Measurements from ENCODE around the gene PIK3R6.
"Not testable (repeated sequence)": the region's sequence is repeated elsewhere in the genome, so short reads cannot be mapped to it uniquely, and the experiment has no call there.

Gene PIK3R6

DNA sequence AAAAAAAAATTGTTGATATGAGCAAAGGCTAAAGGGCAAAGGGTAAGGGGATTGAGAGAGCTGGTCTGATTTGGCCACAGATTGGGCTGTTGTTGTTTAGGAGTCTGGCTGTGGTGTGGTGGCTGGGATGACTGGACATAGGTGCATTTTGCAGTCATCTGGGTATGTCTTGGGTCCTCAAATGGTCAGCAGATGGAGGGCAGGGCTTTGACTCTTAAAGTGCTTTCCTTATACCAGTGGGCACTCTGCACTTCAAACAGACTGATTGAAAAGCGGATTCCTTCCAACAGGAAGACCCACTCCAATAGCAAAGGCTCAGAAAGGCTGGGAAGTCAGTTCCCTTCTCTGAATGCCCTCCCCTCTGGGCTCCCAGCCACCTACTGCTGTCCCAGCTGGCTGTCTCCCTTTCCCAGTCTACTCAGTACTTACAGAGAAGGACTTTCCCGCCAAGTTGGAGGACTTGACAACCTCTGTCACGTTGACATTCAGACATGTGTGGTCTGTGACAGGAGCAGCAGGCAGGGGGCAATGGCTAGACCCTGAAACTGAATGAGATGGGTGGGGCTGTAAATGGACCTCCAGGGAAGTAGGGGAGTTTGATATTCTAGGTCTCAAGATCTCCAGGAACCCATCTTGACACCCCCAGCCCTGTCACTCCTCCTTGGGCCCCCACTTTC lies 48.7 kb downstream of the PIK3R6 start:
- in situ Hi-C loops (cut with HindIII; ENCODE audit: low pct_ligation_motif_present, low pct_unique_long_range_greater_than_20kb, low sequenced_read_pairs), result no loop called here
- DNase-seq, result no peak

DNA sequence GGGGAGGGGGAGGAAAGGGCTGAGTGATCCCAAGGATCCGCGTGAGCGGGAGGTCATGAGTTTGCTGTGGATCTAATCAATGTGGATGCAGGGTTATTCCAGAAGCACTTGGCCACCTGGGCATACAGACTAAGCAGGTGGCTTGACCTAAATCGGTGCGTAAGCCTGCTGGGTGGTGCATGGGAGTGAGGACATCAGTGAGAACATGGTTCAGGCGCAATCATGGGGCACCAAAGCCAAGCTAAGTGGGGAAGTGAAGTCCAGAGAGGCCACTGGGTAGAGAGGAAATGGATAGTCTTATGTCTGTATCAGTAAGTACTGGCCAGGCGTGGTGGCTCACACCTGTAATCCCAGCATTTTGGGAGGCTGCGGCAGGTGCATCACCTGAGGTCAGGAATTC lies 49.4 kb downstream of the PIK3R6 start:
- in situ Hi-C loops (cut with HindIII; ENCODE audit: low pct_ligation_motif_present, low pct_unique_long_range_greater_than_20kb, low sequenced_read_pairs), result no loop called here
- DNase-seq, result no peak

DNA sequence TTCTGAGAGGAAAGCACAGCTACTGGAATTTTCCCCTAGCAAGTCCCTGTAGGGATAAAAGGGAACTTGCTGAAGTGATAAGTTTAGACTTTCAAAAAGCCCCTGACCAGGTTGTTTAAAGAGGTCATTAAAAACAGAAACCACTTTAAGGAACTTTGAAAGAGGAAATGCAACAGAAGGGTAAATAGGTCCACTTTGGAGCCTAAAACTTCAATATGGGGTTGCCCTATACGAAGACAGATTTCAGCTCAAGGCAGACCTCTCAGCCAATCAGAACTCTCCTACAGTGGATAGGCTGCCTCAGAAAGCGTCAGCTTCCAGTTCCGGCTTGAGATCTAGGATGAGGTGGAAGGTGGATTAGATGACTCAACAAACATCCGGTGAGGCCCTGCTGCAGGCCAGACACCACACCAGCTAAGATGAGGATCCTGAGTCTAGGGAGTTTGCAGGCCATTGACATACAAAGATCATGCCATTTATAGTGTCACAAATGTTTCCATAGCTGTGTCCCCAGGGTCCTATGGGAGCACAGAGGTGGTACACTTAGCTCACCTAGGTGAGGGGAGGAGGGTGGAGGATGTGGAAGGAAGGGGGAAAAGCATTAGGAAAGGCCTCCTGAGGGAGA lies 60.4 kb downstream of the PIK3R6 start:
- no peak for DNase-seq
- in situ Hi-C loops (cut with HindIII; ENCODE audit: low pct_ligation_motif_present, low pct_unique_long_range_greater_than_20kb, low sequenced_read_pairs), result no loop called here

DNA sequence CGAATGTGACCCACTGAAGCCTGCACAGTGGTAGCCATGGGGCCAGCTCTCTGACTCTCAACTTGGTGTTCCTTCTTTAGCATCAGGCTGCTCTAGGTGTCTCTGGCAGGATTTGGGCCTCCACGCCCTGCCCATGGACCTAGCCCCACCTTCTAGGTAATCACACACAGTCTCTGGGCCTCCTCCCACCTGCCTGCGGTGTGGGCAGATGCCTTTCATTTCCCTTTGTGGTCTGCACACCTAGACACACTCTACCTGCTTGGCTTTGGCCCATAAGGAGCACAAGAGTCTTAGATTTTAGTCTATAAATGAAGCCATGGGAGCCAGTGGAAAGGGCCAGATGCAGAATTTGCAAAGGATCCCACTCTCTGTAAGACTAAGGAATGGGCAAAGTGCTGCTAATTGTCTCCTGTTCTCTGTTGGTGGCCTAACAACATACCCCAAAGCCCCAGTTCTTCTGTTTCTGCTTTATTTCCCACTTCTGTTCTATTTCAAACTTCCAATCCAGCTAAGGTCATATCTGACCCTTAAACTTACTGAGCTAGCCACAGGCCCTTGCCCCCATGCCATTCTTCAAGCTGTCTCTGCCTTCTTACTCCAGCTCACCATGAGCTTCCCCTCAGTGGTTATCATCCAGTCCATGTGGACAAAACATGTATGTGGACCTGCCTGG lies 61.1 kb downstream of the PIK3R6 start:
- DNase-seq, result no peak
- in situ Hi-C loops (cut with HindIII; ENCODE audit: low pct_ligation_motif_present, low pct_unique_long_range_greater_than_20kb, low sequenced_read_pairs), result no loop called here

DNA sequence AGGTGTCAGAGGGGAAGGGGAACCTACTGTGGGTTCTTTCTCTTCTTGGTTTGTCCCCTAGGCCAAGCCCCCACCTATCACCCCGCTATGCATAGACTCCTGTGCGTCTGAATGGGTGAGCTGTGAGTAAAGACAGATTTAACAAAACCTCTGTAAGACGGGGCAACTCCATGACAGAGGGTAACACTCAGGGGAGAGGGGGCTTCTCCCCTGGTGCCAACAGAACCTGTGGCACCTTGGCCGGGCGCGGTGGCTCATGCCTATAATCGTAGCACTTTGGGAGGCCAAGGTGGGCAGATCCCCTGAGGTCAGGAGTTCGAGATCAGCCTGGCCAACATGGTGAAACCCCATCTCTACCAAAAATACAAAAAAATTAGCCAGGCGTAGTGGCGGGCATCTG lies 62.1 kb downstream of the PIK3R6 start:
- in situ Hi-C loops (cut with HindIII; ENCODE audit: low pct_ligation_motif_present, low pct_unique_long_range_greater_than_20kb, low sequenced_read_pairs); DNase-seq: not testable (repeated sequence)

DNA sequence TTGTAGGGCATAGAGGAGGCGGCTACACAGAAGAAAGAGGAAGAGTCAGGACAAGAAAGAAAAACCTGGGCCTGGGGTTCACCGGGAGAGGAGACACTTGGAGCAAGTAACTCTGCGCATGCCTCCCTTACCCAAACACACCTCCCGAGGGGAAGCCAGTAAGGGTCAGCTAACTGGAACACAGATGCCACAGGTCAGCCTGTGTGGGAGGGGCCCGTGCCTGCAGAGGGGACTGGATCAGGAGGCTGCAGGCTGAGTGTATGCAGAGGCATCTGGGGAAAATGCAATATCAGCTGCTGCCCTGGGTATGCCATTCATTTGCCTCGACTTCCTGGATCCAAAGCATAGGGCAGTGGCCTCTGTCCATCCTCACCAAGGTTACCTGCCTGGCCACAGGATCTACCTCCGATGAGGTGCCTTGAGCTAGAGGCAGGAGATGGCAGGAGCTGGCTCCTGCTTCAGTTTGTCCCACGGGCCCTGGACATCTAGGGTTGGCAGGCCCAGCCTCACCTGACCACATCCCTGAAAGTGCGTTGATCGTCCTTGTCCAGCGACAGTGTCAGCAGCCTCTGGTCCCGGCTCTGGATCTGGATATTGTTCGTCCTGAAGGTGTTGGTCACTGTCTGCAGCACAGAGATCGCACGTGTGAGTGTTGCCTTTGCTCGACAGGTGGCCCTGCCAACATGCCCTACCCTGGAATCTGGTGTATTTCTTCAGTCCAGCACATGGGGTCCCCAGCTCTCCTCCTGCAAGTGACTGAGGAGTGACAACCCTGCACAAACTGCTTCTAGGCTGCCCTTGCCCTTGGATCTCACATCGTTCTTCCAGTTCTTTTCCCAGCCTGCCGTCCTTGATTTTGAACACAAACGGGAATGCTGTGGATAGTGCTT lies 63.7 kb downstream of the PIK3R6 start:
- in situ Hi-C loops (cut with HindIII; ENCODE audit: low pct_ligation_motif_present, low pct_unique_long_range_greater_than_20kb, low sequenced_read_pairs), result no loop called here
- no peak for DNase-seq

DNA sequence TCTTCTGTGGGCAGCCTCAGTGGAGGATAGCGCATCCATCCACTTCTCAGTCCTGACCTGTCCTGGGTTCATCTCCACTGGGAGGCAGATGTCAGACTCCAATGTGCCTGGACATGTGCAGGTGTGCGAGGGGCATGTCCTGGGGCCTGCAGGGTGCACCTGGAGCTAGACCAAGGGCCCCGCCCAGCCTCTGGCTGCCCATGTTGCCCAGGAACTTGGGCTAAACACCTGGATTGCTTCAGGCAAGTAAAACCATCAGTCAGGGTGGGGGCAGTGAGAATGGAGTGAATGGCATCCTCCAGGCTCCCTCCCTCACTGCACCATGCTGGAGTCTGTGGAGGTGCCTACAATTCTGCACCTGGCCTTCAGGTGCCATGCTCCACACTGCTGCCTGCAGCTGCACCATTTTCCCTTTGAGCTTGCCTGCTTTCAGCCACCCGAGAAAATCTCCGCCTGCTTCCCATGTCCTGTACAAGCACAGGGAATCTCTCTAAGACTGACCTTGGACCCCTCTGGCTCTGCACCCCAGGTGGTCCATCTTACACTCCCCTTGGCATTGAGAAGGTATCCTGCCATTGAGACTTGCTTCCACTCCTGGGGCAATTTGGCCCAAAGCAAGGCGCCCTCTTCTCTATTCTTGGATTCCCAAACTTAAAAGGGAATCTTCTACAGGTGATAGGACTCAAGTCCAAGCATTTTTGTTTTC lies 66.2 kb downstream of the PIK3R6 start:
- in situ Hi-C loops (cut with HindIII; ENCODE audit: low pct_ligation_motif_present, low pct_unique_long_range_greater_than_20kb, low sequenced_read_pairs), result no loop called here

DNA sequence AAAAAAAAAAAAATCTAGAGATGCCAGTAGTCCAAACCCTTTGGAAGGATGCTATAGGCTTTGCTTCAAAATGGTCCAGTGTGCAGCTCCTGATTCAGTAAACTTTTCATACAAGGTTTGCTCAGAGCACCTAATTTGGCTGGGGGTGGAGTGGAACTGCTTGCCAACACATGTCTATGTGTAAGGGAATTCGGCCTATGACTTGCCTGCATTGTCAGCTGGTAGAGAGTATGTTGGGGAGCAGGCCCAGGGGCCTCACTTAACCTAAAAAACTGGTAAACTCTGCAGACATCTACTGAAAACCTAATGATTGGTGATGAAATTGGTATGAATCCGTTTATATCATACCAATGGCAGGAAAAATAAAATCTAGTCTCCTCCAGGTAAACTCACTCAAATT lies 66.8 kb downstream of the PIK3R6 start:
- in situ Hi-C loops (cut with HindIII; ENCODE audit: low pct_ligation_motif_present, low pct_unique_long_range_greater_than_20kb, low sequenced_read_pairs), result no loop called here
- DNase-seq, result no peak

More for the DNA sequence above, 66.2 kb downstream of the PIK3R6 start:
- DNase-seq, result no peak

DNA sequence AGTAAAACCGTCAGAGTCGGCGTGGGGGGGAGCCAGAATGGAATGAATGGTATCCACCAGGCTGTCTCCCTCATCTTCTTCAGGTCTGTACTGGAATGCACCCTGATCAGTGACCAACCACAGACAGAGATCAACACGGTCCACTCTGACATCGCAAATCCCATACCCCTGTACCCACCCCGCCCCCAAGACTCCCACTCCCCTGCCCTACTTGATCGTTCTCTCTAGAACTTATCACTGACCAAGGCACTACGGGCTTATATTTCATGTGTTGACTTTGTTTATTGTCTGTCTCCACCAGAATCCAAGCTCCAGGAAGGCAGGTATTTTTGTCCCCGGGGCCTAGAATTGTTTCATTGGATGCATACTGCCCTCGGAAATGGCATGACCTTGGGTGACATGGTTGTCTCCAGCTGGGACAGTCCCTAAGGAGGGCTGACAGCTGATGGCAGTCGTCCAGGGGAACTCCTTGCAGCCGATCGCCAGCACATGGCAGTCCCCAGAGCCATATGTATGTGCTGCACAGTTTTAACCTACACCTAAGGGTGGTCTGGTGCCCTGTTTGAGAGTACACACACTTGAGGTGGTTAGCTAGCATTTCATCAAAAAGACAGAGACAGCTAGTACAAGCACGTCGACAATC lies 67.8 kb downstream of the PIK3R6 start:
- DNase-seq, result no peak
- in situ Hi-C loops (cut with HindIII; ENCODE audit: low pct_ligation_motif_present, low pct_unique_long_range_greater_than_20kb, low sequenced_read_pairs), result no loop called here

DNA sequence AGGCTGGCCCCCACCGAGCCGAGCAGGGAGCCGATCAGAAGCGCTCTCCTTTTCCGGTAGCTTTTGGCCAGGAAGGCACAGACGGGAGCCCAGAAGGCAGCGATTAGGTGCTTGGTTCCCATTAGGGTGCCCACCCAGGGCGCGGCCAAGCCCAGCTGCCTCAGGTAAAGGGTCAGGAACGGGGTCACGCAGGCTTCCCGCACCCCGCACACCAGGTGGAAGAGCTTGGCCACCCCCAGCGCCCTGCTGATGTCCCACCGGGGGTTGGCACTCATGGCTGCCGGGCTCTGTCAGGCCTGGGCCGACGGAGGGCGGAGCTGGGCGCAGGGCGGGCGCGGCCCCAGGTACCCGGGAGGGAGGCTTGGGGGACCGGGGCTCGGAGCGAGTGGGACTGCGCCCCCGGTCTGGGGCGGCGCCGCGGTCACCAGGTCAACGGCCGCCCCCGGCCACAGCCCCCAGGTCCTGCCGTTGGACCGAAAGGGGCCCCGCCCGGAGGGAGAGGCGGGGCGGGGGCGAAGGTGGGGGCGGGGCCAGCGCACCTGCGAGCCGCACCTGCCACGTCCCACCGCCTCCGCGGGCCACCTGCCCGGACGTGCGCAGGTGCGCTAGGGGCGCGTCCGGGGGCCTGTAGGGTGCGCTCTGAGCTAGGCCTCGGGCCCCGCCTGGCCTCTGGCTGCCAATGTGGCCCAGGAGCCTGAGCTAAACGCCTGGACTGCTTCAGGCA lies 68.5 kb downstream of the PIK3R6 start, which contains the start of gene MFSD6L:
MFSD6L (minus strand) TSS at position 520 of the 724 bp plus-strand sequence; CDS start at position 275, 245 bp downstream.
- in situ Hi-C loops (cut with HindIII; ENCODE audit: low pct_ligation_motif_present, low pct_unique_long_range_greater_than_20kb, low sequenced_read_pairs), result no loop called here
- no peak for DNase-seq

DNA sequence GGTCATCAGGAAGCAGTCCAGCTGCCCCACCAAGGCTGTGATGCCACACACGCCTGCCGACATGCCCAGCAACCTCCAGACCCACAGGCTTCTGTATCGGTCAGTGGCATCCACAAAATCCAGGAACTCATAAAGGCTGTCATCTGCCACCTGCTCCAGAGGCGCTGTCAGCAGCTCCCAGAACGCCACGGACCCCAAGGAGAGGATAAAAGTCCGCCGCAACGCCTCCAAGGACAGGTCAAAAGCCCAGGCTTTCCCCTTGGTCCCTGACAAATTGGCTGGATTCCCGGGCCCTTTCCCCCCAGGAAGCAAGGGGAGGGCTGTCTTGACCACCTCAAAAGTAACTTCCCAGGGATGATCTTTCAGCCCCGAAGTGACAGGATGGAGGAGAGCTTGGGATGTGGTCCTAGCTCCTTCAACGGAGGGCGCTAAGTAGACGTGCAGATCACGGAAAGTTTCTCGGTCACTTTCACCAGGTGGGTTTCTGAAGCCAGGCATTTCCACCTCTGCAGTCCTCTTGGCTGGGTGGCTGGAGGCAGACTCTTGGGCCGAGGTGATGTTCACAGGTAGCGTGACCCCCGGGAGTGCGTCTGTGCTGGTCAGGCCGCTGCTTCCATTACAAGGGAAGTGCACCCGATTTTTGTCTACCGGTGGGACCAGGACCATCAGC lies 69.2 kb downstream of the PIK3R6 start:
- DNase-seq, result no peak
- in situ Hi-C loops (cut with HindIII; ENCODE audit: low pct_ligation_motif_present, low pct_unique_long_range_greater_than_20kb, low sequenced_read_pairs), result no loop called here

DNA sequence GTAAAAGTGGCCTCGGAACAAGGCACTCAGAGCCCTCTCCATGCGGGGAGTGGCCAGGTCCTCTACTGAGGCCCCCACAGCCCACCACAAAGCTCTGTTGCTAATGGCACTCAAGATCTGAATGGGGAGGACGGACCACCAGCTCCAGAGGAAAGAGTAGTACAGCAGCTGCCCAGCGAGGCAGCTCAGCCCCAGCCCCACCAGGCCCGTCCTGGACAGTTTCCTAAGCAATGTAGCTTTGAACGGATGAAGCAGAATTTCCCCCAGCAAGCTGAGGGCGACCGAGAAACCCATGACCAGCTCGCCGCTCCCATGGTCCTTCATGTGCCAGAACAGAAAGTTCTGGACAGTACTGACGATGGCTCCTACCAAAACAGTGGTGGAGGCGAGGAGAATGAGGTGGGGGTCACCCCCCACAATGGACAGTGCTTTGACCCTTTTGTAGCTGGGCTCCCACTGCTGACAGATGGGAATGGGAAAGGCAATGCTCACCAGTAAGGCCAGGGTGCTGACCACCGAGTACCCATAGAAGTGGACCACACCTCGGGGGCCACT lies 69.8 kb downstream of the PIK3R6 start:
- in situ Hi-C loops (cut with HindIII; ENCODE audit: low pct_ligation_motif_present, low pct_unique_long_range_greater_than_20kb, low sequenced_read_pairs), result no loop called here
- DNase-seq, result no peak

DNA sequence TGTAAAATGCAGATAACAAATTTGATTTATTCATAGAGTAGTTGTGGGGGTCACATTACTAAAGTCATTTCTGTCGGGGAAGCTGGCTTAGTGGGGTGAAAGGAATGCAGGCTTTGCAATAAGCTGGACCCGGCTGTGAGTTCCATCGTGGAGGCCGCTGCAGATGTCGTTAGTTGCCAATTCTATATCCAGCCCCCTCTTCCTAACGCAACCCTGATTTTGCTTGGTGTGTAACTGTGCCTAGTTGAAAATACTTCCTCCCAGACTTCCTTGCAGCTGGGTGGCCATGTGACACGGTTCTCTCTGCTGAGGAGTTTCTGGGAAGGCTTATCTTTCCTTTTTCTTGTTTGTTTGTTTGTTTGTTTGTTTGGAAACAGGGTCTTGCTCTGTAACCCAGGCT lies 72.8 kb downstream of the PIK3R6 start:
- no peak for DNase-seq
- in situ Hi-C loops (cut with HindIII; ENCODE audit: low pct_ligation_motif_present, low pct_unique_long_range_greater_than_20kb, low sequenced_read_pairs), result no loop called here

DNA sequence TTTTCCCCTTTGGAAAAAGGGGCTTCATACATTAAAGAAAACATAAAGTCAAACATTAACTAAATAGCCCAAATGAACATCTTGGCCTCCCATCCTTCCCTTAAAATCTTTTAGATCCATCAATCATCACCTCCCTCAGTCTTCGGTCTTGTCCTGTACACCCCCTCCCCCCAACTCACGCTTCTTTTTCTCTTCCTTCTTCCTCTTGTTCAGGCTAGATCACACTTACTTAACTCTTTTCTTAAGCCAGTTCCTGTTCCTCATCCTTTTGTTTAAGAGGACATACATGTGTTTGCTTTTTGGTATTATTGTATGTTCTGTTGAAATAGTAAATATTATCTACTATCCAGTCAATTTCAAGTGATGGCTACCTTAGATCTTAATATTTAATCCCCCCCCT lies 73.8 kb downstream of the PIK3R6 start:
- in situ Hi-C loops (cut with HindIII; ENCODE audit: low pct_ligation_motif_present, low pct_unique_long_range_greater_than_20kb, low sequenced_read_pairs), result no loop called here
- no peak for DNase-seq

DNA sequence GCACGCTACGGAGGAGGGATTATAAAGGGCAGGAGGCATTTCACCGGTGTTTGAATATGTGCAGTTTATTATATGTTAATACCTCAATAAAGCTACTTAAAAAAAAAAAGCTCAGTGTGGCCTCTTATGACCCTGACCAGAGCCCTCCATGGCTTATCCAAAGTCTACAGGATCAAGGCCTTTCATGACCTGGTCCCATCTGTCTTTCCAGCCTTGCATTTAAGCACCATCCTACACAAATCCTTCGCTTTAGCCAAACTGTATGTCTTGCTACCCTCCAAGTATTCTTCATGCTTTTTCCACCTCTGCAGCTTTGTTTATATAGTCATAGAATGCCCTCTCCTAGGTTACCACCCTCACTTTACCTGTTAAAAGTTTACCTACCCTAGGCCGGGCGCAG lies 74.8 kb downstream of the PIK3R6 start:
- DNase-seq, result no peak
- in situ Hi-C loops (cut with HindIII; ENCODE audit: low pct_ligation_motif_present, low pct_unique_long_range_greater_than_20kb, low sequenced_read_pairs), result no loop called here

DNA sequence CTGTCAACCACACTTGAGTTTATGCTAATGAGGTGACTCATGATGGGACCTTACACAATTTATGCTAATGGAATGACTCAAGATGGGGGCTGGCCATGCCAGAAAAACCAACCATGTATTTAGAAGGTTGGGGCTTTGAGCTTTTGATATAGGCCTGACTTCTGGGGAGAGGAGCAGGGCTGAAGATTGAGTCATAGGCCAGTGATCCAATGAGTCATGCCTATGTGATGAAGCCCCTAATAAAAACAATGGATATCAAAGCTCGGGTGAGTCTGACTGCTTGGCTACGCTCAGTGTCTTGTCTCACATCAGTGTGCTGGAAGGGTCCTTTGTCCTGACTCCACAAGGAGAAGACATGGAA lies 75.6 kb downstream of the PIK3R6 start:
- DNase-seq, result no peak
- in situ Hi-C loops (cut with HindIII; ENCODE audit: low pct_ligation_motif_present, low pct_unique_long_range_greater_than_20kb, low sequenced_read_pairs), result no loop called here

All from ACHN (cell line).